NT2/D1 (cell line): ENCODE measurements around the gene HAPLN2.

Experiments
- SUZ12 ChIP-seq: IDR thresholded peaks from 2 replicates; pipeline ENCODE4 v1.6.1; 2011; ENCODE audit not compliant: insufficient read length, insufficient read depth; ENCODE audit errors: extremely low read depth
- YY1 ChIP-seq: IDR thresholded peaks from 2 replicates; pipeline ENCODE4 v1.6.1; 2011; ENCODE audit not compliant: insufficient read length, insufficient read depth
- ZNF274 ChIP-seq: IDR thresholded peaks from 2 replicates; pipeline ENCODE4 v1.6.1; 2011; ENCODE audit warnings: mild to moderate bottlenecking, low read depth, low read length

DNA sequence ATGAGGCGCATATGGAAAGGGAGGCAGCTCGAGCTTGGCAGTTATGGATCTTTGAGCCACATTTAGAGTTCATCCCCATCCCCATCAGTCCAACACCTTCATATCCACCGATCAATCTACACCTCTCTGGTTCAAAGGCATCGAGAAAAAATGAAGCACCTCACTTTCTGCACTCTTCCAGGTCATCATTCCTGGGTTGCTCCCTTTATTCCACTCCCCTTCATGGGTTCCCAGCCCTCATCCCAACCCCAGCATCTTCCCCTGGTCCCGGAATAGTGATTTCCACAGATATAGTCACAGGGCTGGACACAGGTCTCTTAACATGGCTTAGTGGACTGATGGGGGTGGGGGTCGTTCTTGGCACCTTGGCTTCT, 354 bp downstream of the HAPLN2 start:
- TF ChIP-seq YY1 = no peak
- no peak for TF ChIP-seq SUZ12
- no peak for TF ChIP-seq ZNF274
